ENCODE data around the gene SYK.

Gene SYK

GRCh38 chr9:90899287-90899686, 97.7 kb downstream of the SYK start:
- DNase-seq (ENCODE audit: insufficient read length, low spot score) (no peak), FAIRE-seq (peak; percentile 71)

GRCh38 chr9:90900130-90900529, 98.5 kb downstream of the SYK start:
- no peak for FAIRE-seq

GRCh38 chr9:90901933-90902332, 100.3 kb downstream of the SYK start:
- FAIRE-seq (no peak), DNase-seq (ENCODE audit: insufficient read length, low spot score) (no peak)

More at GRCh38 chr9:90900130-90900529, 98.5 kb downstream of the SYK start:
- DNase-seq (ENCODE audit: insufficient read length, low spot score), result no peak

GRCh38 chr9:90903766-90904424, 102.3 kb downstream of the SYK start:
- no peak for DNase-seq (ENCODE audit: insufficient read length, low spot score)
- no peak for FAIRE-seq

GRCh38 chr9:90904706-90905478, 103.3 kb downstream of the SYK start:
- DNase-seq (ENCODE audit: insufficient read length, low spot score) (no peak), FAIRE-seq (no peak)

GRCh38 chr9:90905822-90906221, 104.2 kb downstream of the SYK start:
- FAIRE-seq (no peak), DNase-seq (ENCODE audit: insufficient read length, low spot score) (no peak)

- no peak for FAIRE-seq
- no peak for DNase-seq (ENCODE audit: insufficient read length, low spot score)
Observed at GRCh38 chr9:90906316-90907055, 104.9 kb downstream of the SYK start.

- no peak for DNase-seq (ENCODE audit: insufficient read length, low spot score)
- no peak for FAIRE-seq
Observed at GRCh38 chr9:90907056-90907445, 105.4 kb downstream of the SYK start.

GRCh38 chr9:90907790-90908189, 106.2 kb downstream of the SYK start:
- no peak for FAIRE-seq
- no peak for DNase-seq (ENCODE audit: insufficient read length, low spot score)

GRCh38 chr9:90909225-90909624, 107.6 kb downstream of the SYK start:
- no peak for DNase-seq (ENCODE audit: insufficient read length, low spot score)
- no peak for FAIRE-seq

- no peak for FAIRE-seq
- no peak for DNase-seq (ENCODE audit: insufficient read length, low spot score)
Observed at GRCh38 chr9:90909747-90910283, 108.2 kb downstream of the SYK start.

GRCh38 chr9:90914196-90914595, 112.6 kb downstream of the SYK start:
- FAIRE-seq (no peak), DNase-seq (ENCODE audit: insufficient read length, low spot score) (no peak)

- FAIRE-seq (peak; percentile 72), DNase-seq (ENCODE audit: insufficient read length, low spot score) (peak; percentile 78)
Observed at GRCh38 chr9:90914868-90915483, 113.4 kb downstream of the SYK start.

GRCh38 chr9:90915693-90916092, 114.1 kb downstream of the SYK start:
- DNase-seq (ENCODE audit: insufficient read length, low spot score), result no peak
- no peak for FAIRE-seq

GRCh38 chr9:90916147-90916734, 114.6 kb downstream of the SYK start:
- FAIRE-seq (peak; percentile 40), DNase-seq (ENCODE audit: insufficient read length, low spot score) (no peak)

GRCh38 chr9:90919883-90920282, 118.3 kb downstream of the SYK start:
- FAIRE-seq (no peak), DNase-seq (ENCODE audit: insufficient read length, low spot score) (no peak)

- DNase-seq (ENCODE audit: insufficient read length, low spot score), result no peak
- no peak for FAIRE-seq
Observed at GRCh38 chr9:90921104-90921503, 119.5 kb downstream of the SYK start.

- no peak for FAIRE-seq
- no peak for DNase-seq (ENCODE audit: insufficient read length, low spot score)
Observed at GRCh38 chr9:90921969-90922368, 120.3 kb downstream of the SYK start.

GRCh38 chr9:90925581-90926257, 124.1 kb downstream of the SYK start:
- DNase-seq (ENCODE audit: insufficient read length, low spot score), result peak; percentile 35
- FAIRE-seq, result no peak

- no peak for FAIRE-seq
Observed at GRCh38 chr9:90926936-90927335, 125.3 kb downstream of the SYK start.

More at GRCh38 chr9:90926936-90927335, 125.3 kb downstream of the SYK start:
- no peak for DNase-seq (ENCODE audit: insufficient read length, low spot score)
